Measurements from ENCODE around the gene ALDH2. TPM values are rescaled to one million over a fixed set of nuclear protein-coding genes. Genes with fewer than 3 reads are reported as not detected.

Gene ALDH2
- total and polyA plus RNA-seq, 9 of the 15 experiments (the other 6 are each of a cell fraction or from before 2014, with no cell fraction given): 1.9 to 22.5 (median 12.2) TPM

- TF ChIP-seq, protein P1, sequence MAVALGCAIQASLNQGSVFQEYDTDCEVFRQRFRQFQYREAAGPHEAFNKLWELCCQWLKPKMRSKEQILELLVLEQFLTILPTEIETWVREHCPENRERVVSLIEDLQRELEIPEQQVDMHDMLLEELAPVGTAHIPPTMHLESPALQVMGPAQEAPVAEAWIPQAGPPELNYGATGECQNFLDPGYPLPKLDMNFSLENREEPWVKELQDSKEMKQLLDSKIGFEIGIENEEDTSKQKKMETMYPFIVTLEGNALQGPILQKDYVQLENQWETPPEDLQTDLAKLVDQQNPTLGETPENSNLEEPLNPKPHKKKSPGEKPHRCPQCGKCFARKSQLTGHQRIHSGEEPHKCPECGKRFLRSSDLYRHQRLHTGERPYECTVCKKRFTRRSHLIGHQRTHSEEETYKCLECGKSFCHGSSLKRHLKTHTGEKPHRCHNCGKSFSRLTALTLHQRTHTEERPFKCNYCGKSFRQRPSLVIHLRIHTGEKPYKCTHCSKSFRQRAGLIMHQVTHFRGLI (CRISPR knock-in tag; IDR thresholded peaks at IDR 0.05): peak; percentile 84; the same call in 1 of the 2 replicates
- TF ChIP-seq ZBTB8A (IDR thresholded peaks at IDR 0.05; ENCODE audit: partially characterized antibody) (no peak), SAFB2 (IDR thresholded peaks at IDR 0.05; ENCODE audit: borderline replicate concordance, low read depth, low read length, severe bottlenecking) (no peak), NRF1 (conservative IDR thresholded peaks at IDR 0.05 in 1 of 2, IDR thresholded peaks at IDR 0.05 in 1 of 2) (peak; percentile 94 to 95), ZFP1 (CRISPR knock-in tag; IDR thresholded peaks at IDR 0.05) (no peak), HLTF (IDR thresholded peaks at IDR 0.05) (no peak), BCOR (IDR thresholded peaks at IDR 0.05) (no peak), ZNF212 (CRISPR knock-in tag; IDR thresholded peaks at IDR 0.05) (no peak), CBX3 (IDR thresholded peaks at IDR 0.05; ENCODE audit: borderline replicate concordance in 1 of 2, low read length in 2 of 2) (peak in 1 of 2 experiments; percentile 36; a peak in 1 of 3 replicates), ATF1 (CRISPR knock-in tag; IDR thresholded peaks at IDR 0.05) (peak; percentile 98), ATF1 (tag; IDR thresholded peaks at IDR 0.05) (peak; percentile 100), CHD4 (IDR thresholded peaks at IDR 0.05; ENCODE audit: insufficient read depth, insufficient replicate concordance, low read depth, low read length, poor library complexity, severe bottlenecking) (no peak), ETV5 (CRISPR knock-in tag; IDR thresholded peaks at IDR 0.05; ENCODE audit: low read depth) (0 out of 2 replicates have a peak, but pooled peaks have one; percentile 19), TCF7L2 (IDR thresholded peaks at IDR 0.05; ENCODE audit: low read depth, low read length) (no peak), TFAM (CRISPR knock-in tag; conservative IDR thresholded peaks at IDR 0.05) (no peak), FIP1L1 (IDR thresholded peaks at IDR 0.05; ENCODE audit: low read depth, low read length, poor library complexity, severe bottlenecking) (peak; percentile 89)
- TF ChIP-seq, protein P2, sequence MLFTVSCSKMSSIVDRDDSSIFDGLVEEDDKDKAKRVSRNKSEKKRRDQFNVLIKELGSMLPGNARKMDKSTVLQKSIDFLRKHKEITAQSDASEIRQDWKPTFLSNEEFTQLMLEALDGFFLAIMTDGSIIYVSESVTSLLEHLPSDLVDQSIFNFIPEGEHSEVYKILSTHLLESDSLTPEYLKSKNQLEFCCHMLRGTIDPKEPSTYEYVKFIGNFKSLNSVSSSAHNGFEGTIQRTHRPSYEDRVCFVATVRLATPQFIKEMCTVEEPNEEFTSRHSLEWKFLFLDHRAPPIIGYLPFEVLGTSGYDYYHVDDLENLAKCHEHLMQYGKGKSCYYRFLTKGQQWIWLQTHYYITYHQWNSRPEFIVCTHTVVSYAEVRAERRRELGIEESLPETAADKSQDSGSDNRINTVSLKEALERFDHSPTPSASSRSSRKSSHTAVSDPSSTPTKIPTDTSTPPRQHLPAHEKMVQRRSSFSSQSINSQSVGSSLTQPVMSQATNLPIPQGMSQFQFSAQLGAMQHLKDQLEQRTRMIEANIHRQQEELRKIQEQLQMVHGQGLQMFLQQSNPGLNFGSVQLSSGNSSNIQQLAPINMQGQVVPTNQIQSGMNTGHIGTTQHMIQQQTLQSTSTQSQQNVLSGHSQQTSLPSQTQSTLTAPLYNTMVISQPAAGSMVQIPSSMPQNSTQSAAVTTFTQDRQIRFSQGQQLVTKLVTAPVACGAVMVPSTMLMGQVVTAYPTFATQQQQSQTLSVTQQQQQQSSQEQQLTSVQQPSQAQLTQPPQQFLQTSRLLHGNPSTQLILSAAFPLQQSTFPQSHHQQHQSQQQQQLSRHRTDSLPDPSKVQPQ (CRISPR knock-in tag; IDR thresholded peaks at IDR 0.05; ENCODE audit: borderline replicate concordance): no peak
- TF ChIP-seq, protein P3, sequence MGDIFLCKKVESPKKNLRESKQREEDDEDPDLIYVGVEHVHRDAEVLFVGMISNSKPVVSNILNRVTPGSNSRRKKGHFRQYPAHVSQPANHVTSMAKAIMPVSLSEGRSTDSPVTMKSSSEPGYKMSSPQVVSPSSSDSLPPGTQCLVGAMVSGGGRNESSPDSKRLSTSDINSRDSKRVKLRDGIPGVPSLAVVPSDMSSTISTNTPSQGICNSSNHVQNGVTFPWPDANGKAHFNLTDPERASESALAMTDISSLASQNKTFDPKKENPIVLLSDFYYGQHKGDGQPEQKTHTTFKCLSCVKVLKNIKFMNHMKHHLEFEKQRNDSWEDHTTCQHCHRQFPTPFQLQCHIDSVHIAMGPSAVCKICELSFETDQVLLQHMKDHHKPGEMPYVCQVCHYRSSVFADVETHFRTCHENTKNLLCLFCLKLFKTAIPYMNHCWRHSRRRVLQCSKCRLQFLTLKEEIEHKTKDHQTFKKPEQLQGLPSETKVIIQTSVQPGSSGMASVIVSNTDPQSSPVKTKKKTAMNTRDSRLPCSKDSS (IDR thresholded peaks at IDR 0.05; ENCODE audit: low read depth, partially characterized antibody): no peak
- TF ChIP-seq, protein P4, sequence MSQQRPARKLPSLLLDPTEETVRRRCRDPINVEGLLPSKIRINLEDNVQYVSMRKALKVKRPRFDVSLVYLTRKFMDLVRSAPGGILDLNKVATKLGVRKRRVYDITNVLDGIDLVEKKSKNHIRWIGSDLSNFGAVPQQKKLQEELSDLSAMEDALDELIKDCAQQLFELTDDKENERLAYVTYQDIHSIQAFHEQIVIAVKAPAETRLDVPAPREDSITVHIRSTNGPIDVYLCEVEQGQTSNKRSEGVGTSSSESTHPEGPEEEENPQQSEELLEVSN (IDR thresholded peaks at IDR 0.05; ENCODE audit: borderline replicate concordance in 1 of 2, extremely low read depth in 1 of 2, insufficient read depth in 1 of 2, insufficient read length in 1 of 2, low read depth in 1 of 2, low read length in 1 of 2, poor library complexity in 1 of 2, severe bottlenecking in 1 of 2): peak; percentile 37 to 43
Observed at GRCh38 chr12:111841750-111842555, 75.2 kb downstream of the ALDH2 start, which contains the start of gene MAPKAPK5 (continued).

Measured in K562 (cell line).